GM06990 (cell line): Measurements from ENCODE around the gene SRSF3.

ENCODE experiments used
- DNase-seq: peaks from one replicate; pipeline ENCODE4 v3.0.0-alpha.2; 2011; ENCODE audit not compliant: insufficient read length; ENCODE audit errors: extremely low read depth
- H3K27me3 ChIP-seq: replicated peaks from 2 replicates; pipeline ENCODE4 v1.6.0; 2011; ENCODE audit warnings: low read length; ENCODE audit not compliant: control insufficient read depth, insufficient read depth
- H3K36me3 ChIP-seq: 2 replicates; pipeline ENCODE4 v1.5.1; 2011; ENCODE audit warnings: low read length; ENCODE audit not compliant: control insufficient read depth, insufficient read depth
- H3K4me3 ChIP-seq: replicated peaks from 2 replicates; pipeline ENCODE4 v1.5.1; 2011; ENCODE audit warnings: low read depth, mild to moderate bottlenecking, control low read depth, low read length
- CTCF ChIP-seq: IDR thresholded peaks from 2 replicates; pipeline ENCODE4 v1.5.1; 2011; ENCODE audit warnings: low read length, control low read depth, mild to moderate bottlenecking, inconsistent platforms; ENCODE audit not compliant: insufficient read depth, poor library complexity, severe bottlenecking

The SRSF3 gene

GRCh38 chr6:36594029-36594815 is at the start of gene SRSF3:
TSS of gene SRSF3 (plus strand) at chr6:36594362. CDS start at chr6:36596763, 2,401 bp downstream.
- TF ChIP-seq CTCF, result peak; percentile 38
- no peaks in the 10 kb centered on the region for H3K27me3 ChIP-seq
- peak within 1 kb of the TSS; percentile 79 for H3K4me3 ChIP-seq
- peaks cover 19% of the 10 kb centered on the region for H3K36me3 ChIP-seq
- DNase-seq, result peak; percentile 99

- H3K27me3 ChIP-seq, result no peaks in the 10 kb centered on the region
- H3K4me3 ChIP-seq, result peak overlapping the region; percentile 96
- H3K36me3 ChIP-seq, result no peaks in the 10 kb centered on the region; the same call in 1 of the 2 replicates
- DNase-seq, result no peak
- TF ChIP-seq CTCF, result no peak
Measured at GRCh38 chr6:36545767-36546307, 48.3 kb upstream of the SRSF3 start.

- Histone ChIP-seq H3K36me3 (no peaks in the 10 kb centered on the region; the same call in 1 of the 2 replicates), H3K4me3 (peak overlapping the region; percentile 96), H3K27me3 (no peaks in the 10 kb centered on the region)
- DNase-seq, result no peak
- no peak for TF ChIP-seq CTCF
Measured at GRCh38 chr6:36546308-36546919, 47.7 kb upstream of the SRSF3 start.

GRCh38 chr6:36546920-36547645 is 47.1 kb upstream of the SRSF3 start, which contains the start of gene STK38:
TSS of gene STK38 (minus strand) at chr6:36547479. CDS start at chr6:36540202, 7,277 bp downstream.
- Histone ChIP-seq H3K36me3 (no peaks in the 10 kb centered on the region; the same call in 1 of the 2 replicates), H3K27me3 (no peaks in the 10 kb centered on the region), H3K4me3 (peak within 1 kb of the TSS; percentile 96)
- DNase-seq, result peak; percentile 94
- TF ChIP-seq CTCF, result peak; percentile 43

- Histone ChIP-seq H3K4me3 (no peak overlapping the region; the same call in none of the 2 replicates), H3K27me3 (no peaks in the 10 kb centered on the region), H3K36me3 (no peaks in the 10 kb centered on the region; the same call in 1 of the 2 replicates)
- DNase-seq, result no peak
- no peak for TF ChIP-seq CTCF
Measured at GRCh38 chr6:36547646-36548400, 46.3 kb upstream of the SRSF3 start.
